CD14-positive monocyte (primary cell): ENCODE results near the gene MICAL1. TPM values are rescaled to one million over a fixed set of nuclear protein-coding genes. Genes with fewer than 3 reads are reported as not detected.

Experiments used
- DNase-seq, 3 donors: peaks; one replicate each; pipeline ENCODE4 v3.0.0-alpha.2; 2011 to 2022
- H2AFZ ChIP-seq: 2 replicates; pipeline ENCODE4 v1.6.0; 2012; ENCODE audit warnings: mild to moderate bottlenecking, low read depth, low read length, inconsistent platforms; ENCODE audit not compliant: insufficient read depth, poor library complexity, severe bottlenecking
- H3K27ac ChIP-seq, 2 donors: 1 replicate in 1 of 2; 2 replicates in 1 of 2; pipeline ENCODE4 v1.5.1; 2012 to 2013; ENCODE audit warnings: low read length in 2 of 2, control low read depth in 1 of 2, inconsistent platforms in 1 of 2, low read depth in 1 of 2, mild to moderate bottlenecking in 1 of 2
- H3K27me3 ChIP-seq, 2 donors: one replicate each; pipeline versions ENCODE4 v1.6.0 to v1.6.1; 2011 to 2013; ENCODE audit warnings: low read length in 2 of 2; ENCODE audit not compliant: control insufficient read depth in 2 of 2, insufficient read depth in 2 of 2
- H3K36me3 ChIP-seq, 2 donors: replicated peaks in 1 of 2; 1 replicate in 1 of 2; 2 replicates in 1 of 2; pipeline versions ENCODE4 v1.5.1 to v1.6.1; 2012 to 2013; ENCODE audit warnings: low read length in 2 of 2, control low read depth in 1 of 2, inconsistent platforms in 1 of 2, mild to moderate bottlenecking in 1 of 2; ENCODE audit not compliant: insufficient read depth in 2 of 2, control insufficient read depth in 1 of 2
- H3K4me1 ChIP-seq, 2 donors: 1 replicate in 1 of 2; 2 replicates in 1 of 2; pipeline versions ENCODE4 v1.5.1 to v1.6.1; 2012 to 2013; ENCODE audit warnings: low read length in 2 of 2, control low read depth in 1 of 2, inconsistent platforms in 1 of 2, mild to moderate bottlenecking in 1 of 2, moderate library complexity in 1 of 2; ENCODE audit not compliant: insufficient read depth in 2 of 2, control insufficient read depth in 1 of 2
- H3K4me2 ChIP-seq: replicated peaks from 2 replicates; pipeline ENCODE3; 2012; ENCODE audit warnings: low read length, moderate library complexity, mild to moderate bottlenecking; ENCODE audit not compliant: poor library complexity, severe bottlenecking; ENCODE audit errors: extremely low read depth
- H3K4me3 ChIP-seq, 3 experiments: fragments of 200-600 bp in 1 of 3; sonication (generic) in 1 of 3; replicated peaks in 1 of 3; 1 replicate in 2 of 3; 2 replicates in 1 of 3; pipeline ENCODE4 v1.5.1; 2011 to 2013; ENCODE audit warnings: low read length in 3 of 3, mild to moderate bottlenecking in 3 of 3, control low read depth in 2 of 3, low read depth in 2 of 3, inconsistent platforms in 1 of 3, moderate library complexity in 1 of 3
- H3K79me2 ChIP-seq: 2 replicates; pipeline ENCODE4 v1.6.0; 2012; ENCODE audit warnings: mild to moderate bottlenecking, control low read depth, inconsistent platforms, low read length, moderate library complexity; ENCODE audit not compliant: insufficient read depth
- H3K9ac ChIP-seq: 2 replicates; pipeline ENCODE4 v1.6.0; 2017; ENCODE audit warnings: low read length, mild to moderate bottlenecking; ENCODE audit not compliant: insufficient read depth, poor library complexity, severe bottlenecking
- H3K9me3 ChIP-seq, 2 donors: replicated peaks in 1 of 2; 1 replicate in 1 of 2; 2 replicates in 1 of 2; pipeline versions ENCODE4 v1.5.1 to v1.6.1; 2012 to 2013; ENCODE audit warnings: low read length in 2 of 2, control low read depth in 1 of 2; ENCODE audit not compliant: control insufficient read depth in 1 of 2, insufficient read depth in 1 of 2
- H4K20me1 ChIP-seq: 2 replicates; pipeline ENCODE4 v1.6.0; 2012; ENCODE audit warnings: mild to moderate bottlenecking, low read length, control low read depth, moderate library complexity; ENCODE audit not compliant: insufficient read depth
- H3K27ac Mint-ChIP-seq, 7 donors: one replicate each; pipeline ENCODE4 v1.8.0; 2020; ENCODE audit warnings: mild to moderate bottlenecking in 7 of 7, mixed read lengths in 7 of 7, moderate library complexity in 6 of 7, inconsistent platforms in 2 of 7
- H3K27me3 Mint-ChIP-seq, 3 donors: one replicate each; pipeline ENCODE4 v1.8.0; 2021 to 2022; ENCODE audit warnings: low read depth in 3 of 3, mild to moderate bottlenecking in 3 of 3, mixed read lengths in 3 of 3, moderate library complexity in 3 of 3, inconsistent platforms in 1 of 3
- H3K36me3 Mint-ChIP-seq, 2 donors: one replicate each; pipeline ENCODE4 v1.8.0; 2020; ENCODE audit warnings: mixed read lengths in 2 of 2, inconsistent platforms in 1 of 2, mild to moderate bottlenecking in 1 of 2
- H3K4me1 Mint-ChIP-seq: one replicate; pipeline ENCODE4 v1.8.0; 2020; ENCODE audit warnings: mild to moderate bottlenecking, mixed read lengths
- H3K4me3 Mint-ChIP-seq, 2 donors: one replicate each; pipeline ENCODE4 v1.8.0; 2020; ENCODE audit warnings: mild to moderate bottlenecking in 2 of 2, mixed read lengths in 2 of 2, moderate library complexity in 1 of 2
- H3K9me3 Mint-ChIP-seq, 7 donors: one replicate each; pipeline ENCODE4 v1.8.0; 2020 to 2022; ENCODE audit warnings: mixed read lengths in 7 of 7, mild to moderate bottlenecking in 6 of 7, moderate library complexity in 6 of 7, inconsistent platforms in 2 of 7
- WGBS: methylation state at CpG from one replicate; pipeline ENCODE4 v1.1.5; 2013; ENCODE audit warnings: missing lambda C conversion rate; ENCODE audit not compliant: insufficient coverage; 5-methylcytosine and 5-hydroxymethylcytosine counted together
- intact Hi-C, 2 donors: fragments of 100-400 bp; cut with micrococcal nuclease; formaldehyde crosslinking; loops; one replicate each; pipeline versions ENCODE4 v1.15.0 to v1.15.1; 2023
- polyA plus RNA-seq, 3 donors: library from polyadenylated mRNA; depleted of rRNA in 1 of 3; unstranded in 2 of 3; stranded (reverse) in 1 of 3; fragments of 300-500 nt in 2 of 3; fragments of >200 nt in 1 of 3; fragmentation: Illumina TruSeq in 2 of 3; gene quantifications; 1 replicate in 2 of 3; 2 replicates in 1 of 3; pipeline ENCODE4 v1.2.3, GENCODE V29; 2012 to 2021
- TF ChIP-seq, protein P1 (sequence below): fragments of 200-600 bp; IDR thresholded peaks from one replicate; pipeline ENCODE4 v1.8.0; 2022; ENCODE audit warnings: antibody characterized with exemption, mild to moderate bottlenecking

Gene MICAL1
- polyA plus RNA-seq, 3 donors, result 7.5 to 227 (median 13.2) TPM

DNA sequence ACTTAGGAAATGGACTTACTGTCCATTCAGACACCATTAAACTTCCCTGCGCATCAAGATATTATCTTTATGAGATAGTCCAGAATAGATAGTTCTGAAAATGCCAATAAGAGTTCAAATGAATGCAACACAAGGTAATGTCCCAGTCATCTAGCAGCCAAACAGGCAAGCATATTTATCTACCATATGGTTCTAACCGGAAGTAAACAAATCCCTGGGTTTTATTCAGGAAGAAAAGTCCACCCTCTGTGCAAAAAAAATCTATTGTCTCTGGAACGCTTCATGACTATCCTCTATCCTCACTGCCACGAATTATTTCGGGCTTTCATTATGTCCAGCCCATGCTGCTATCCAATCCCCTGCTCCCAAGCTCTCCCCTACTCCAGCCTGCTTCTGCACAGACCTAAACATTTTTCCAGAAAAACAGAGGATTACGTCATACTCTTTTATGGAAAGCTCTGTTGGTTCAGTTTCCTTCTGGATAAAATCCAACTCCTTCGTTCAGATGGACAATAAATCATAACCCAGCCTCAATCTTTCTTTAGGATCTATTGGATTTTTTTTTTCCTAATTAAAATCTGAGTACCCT, 26.6 kb downstream of the MICAL1 start:
- peaks cover 0 to 6% (median 2%) of the 10 kb centered on the region in 3 donors for H3K27me3 Mint-ChIP-seq
- no peaks in the 10 kb centered on the region for H3K36me3 ChIP-seq
- no peak for DNase-seq
- intact Hi-C loops, result no loop called here
- H3K9me3 ChIP-seq, result no peaks in the 10 kb centered on the region
- H3K4me3 ChIP-seq, result no peak overlapping the region
- H3K9me3 Mint-ChIP-seq, result peaks cover 0 to under 1% (median 0%) of the 10 kb centered on the region in 7 donors
- no peak overlapping the region for H3K4me3 Mint-ChIP-seq
- H3K79me2 ChIP-seq, result no peaks in the 10 kb centered on the region
- H3K27ac ChIP-seq, result no peak overlapping the region
- 84% methylated on average over 5 of the region's 7 CpGs for WGBS
- no peak overlapping the region for H3K4me2 ChIP-seq
- H3K27me3 ChIP-seq, result no peaks in the 10 kb centered on the region
- no peaks in the 10 kb centered on the region for H3K4me1 Mint-ChIP-seq
- no peak overlapping the region for H3K27ac Mint-ChIP-seq
- no peaks in the 10 kb centered on the region for H3K36me3 Mint-ChIP-seq
- no peak overlapping the region for H2AFZ ChIP-seq
- no peaks in the 10 kb centered on the region for H3K4me1 ChIP-seq
- no peaks in the 10 kb centered on the region for H4K20me1 ChIP-seq
- TF ChIP-seq, protein P1, sequence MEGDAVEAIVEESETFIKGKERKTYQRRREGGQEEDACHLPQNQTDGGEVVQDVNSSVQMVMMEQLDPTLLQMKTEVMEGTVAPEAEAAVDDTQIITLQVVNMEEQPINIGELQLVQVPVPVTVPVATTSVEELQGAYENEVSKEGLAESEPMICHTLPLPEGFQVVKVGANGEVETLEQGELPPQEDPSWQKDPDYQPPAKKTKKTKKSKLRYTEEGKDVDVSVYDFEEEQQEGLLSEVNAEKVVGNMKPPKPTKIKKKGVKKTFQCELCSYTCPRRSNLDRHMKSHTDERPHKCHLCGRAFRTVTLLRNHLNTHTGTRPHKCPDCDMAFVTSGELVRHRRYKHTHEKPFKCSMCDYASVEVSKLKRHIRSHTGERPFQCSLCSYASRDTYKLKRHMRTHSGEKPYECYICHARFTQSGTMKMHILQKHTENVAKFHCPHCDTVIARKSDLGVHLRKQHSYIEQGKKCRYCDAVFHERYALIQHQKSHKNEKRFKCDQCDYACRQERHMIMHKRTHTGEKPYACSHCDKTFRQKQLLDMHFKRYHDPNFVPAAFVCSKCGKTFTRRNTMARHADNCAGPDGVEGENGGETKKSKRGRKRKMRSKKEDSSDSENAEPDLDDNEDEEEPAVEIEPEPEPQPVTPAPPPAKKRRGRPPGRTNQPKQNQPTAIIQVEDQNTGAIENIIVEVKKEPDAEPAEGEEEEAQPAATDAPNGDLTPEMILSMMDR, result no peak
- H3K9ac ChIP-seq, result no peak overlapping the region

DNA sequence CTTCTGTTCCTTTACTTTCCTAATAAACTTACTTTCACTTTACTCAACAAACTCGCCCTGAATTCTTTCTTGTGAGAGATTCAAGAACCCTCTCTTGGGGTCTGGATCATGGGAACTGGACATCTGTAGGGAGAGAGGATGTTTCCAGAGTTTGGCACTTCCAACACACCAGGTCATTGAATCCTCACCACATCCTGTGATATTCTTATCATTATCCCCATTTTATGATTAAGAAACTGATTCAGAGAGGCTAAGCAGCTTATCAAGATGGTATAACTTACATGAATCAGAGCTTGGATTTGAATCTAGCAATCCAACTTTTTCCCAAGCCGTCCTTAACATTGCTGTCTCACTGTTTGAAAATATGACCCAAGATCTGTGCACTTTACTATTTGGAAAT, 30.6 kb downstream of the MICAL1 start:
- H3K27me3 Mint-ChIP-seq, result peaks cover 0 to under 1% (median 0%) of the 10 kb centered on the region in 3 donors
- H3K4me2 ChIP-seq, result no peak overlapping the region
- peaks cover 0 to 1% (median 0%) of the 10 kb centered on the region in 7 donors for H3K9me3 Mint-ChIP-seq
- intact Hi-C loops, result no loop called here
- no peak overlapping the region for H3K27ac Mint-ChIP-seq
- no peak overlapping the region for H3K4me3 Mint-ChIP-seq
- no peaks in the 10 kb centered on the region for H3K36me3 Mint-ChIP-seq
- WGBS, result no CpG with 5 or more reads among the region's 2 CpGs
- H3K4me1 Mint-ChIP-seq, result no peaks in the 10 kb centered on the region
- H3K79me2 ChIP-seq, result no peaks in the 10 kb centered on the region
- no peaks in the 10 kb centered on the region for H3K36me3 ChIP-seq
- no peak overlapping the region for H3K27ac ChIP-seq
- no peaks in the 10 kb centered on the region for H3K4me1 ChIP-seq
- H3K9me3 ChIP-seq, result no peaks in the 10 kb centered on the region
- H3K4me3 ChIP-seq, result no peak overlapping the region
- no peak for DNase-seq
- no peaks in the 10 kb centered on the region for H3K27me3 ChIP-seq
- TF ChIP-seq, protein P1, result no peak
- H2AFZ ChIP-seq, result no peak overlapping the region
- H4K20me1 ChIP-seq, result no peaks in the 10 kb centered on the region
- H3K9ac ChIP-seq, result no peak overlapping the region
